ENCODE data around the gene NR0B2.
"Not testable (repeated sequence)": the region's sequence is repeated elsewhere in the genome, so short reads cannot be mapped to it uniquely, and the experiment has no call there.

The NR0B2 gene

DNA sequence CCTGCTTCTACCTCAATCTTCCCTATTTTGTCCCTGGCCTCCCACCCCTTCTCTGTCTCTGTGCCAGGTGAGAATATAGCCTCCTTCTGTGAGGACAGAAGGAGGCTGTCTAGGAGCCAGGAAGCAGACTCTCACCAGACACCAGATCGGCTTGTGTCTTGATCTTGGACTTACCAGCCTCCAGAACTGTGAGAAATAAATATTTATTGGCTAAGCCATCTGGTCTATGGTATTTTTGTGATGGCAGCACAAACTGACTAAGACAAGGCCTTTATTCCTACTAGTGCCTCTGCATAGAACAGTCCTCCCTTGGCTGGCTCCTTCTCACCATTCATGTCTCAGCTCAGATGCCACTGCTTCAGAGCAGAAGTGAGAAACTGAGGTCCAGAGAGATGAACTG is 25.5 kb downstream of the NR0B2 start:
- no peak for DNase-seq (ENCODE audit: low spot score)

DNA sequence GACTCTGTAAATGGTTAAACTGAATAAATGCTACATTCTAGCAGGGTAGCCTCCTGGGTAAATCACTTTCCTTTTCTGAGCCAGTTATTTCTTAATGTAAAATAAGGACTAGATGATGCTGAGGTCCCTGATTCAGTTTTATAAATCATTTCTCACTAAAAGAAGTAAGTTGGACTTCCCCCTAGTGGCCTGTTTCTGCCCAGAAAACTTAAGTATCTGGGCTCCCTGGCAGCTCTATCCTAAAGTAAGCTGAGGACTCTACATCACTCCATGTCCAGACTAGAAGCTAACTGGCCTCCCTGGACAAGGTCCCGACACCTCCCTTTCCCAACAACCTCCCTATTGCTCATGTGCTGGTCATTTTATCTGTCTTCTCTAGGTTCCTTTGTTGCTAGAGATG is 26.6 kb downstream of the NR0B2 start:
- DNase-seq (ENCODE audit: low spot score) = peak; percentile 38

DNA sequence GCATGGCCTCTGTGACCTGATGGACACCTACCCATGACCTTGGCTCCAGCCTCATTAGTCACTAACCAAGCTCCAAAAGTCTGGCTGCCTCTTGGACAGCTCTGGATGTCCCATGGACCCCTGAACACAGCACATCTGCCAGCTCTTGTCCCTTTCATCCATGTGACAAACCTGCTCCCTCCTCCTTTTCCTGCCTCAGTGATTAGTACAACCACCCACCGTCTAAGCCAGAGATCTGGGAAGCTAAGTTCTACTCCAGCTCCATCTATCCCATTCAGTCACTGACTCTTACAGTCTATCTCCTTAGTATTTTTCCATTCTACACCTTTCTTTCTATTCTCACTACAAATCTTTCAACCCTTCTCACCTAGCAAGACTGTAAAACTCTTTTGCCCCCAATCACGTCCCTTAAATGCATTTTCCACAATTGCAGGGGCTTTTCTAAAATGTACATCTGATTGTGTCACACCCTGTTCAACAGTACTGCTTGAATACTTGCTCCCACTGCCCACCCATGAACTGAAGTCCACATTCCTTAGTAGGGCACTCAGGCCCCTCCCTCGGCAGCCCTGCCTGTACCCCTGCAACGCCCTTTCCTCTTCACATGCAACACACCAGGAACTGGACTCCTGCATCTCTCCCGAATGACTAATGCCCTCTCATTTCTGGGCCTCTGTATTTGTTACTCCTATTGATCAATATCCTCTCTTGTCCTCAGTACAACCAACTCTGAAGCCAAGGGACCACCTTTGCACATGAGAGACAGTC is 30.9 kb downstream of the NR0B2 start:
- no peak for DNase-seq (ENCODE audit: low spot score)

DNA sequence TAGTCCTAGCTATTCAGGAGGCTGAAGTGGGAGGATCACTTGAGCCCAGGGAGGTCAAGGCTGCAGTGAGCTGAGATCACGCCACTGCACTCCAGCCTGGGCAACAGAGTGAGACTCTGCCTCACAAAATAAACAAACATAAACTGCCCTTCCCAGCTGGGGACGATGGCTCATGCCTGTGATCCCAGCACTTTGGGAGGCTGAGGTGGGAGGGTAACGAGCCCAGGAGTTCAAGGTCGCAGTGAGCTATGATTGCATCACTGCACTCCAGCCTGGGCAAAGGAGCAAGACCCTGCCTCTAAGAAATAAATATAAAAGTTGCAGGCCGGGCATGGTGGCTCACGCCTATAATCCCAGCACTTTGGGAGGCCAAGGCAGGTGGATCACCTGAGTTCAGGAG is 32.2 kb downstream of the NR0B2 start:
- DNase-seq (ENCODE audit: low spot score) = not testable (repeated sequence)

DNA sequence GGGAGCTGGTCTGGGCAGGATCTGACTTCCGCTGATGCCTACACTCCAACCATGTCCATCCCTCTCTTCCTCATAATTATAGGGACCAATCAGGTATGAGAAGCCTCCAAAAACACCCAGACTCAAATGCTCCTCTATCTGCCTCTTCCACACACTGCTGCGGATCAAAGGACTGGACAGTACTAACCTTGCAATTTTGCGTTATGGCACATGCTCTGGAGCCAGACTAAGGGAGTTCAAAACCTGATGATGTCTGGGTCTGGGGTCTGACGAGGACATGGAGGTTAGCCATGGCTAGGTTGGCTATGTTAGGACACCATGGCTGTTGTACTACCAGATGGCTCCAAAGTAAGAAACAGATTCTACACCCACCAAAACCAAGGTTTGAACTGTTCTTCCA is 34.0 kb downstream of the NR0B2 start:
- DNase-seq (ENCODE audit: low spot score) = no peak

DNA sequence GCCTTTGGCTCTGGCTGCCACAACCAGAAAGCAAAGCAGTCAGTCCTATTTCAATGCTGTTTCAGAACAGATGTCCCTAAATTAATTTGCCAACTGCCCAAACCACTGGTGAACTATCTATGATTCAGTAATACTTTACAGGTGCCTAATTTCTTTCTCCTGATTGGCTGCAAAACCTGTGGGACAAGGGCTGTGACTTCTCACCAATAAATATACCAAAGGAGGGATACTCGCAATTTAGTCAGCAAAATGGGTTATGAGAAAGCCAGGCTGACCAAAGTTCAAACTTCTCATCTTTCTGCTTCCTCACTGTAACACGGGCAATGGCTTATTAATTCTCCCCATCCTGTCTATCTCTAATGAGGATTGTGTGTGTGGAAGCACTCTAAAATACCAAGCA is 36.4 kb downstream of the NR0B2 start:
- no peak for DNase-seq (ENCODE audit: low spot score)

DNA sequence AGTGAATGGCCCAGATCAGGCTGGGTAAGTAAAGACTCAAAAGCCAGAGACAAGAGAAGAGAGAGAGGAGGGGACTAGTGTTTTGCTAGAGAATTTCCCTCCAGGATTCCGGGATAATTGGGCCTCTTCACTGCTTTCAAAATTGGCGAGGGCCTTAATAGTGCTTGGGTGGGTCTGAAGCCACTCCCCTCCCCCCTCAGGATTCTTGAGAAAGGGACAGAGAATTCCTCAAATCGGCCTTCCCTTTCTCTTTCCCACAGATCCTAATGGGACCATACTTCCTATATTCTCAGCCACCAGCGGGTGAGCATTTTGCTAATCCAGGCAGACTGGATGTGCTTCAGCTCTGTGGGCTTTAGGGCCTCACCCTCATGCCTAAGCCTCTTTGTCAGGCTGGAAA is 38.9 kb downstream of the NR0B2 start:
- DNase-seq (ENCODE audit: low spot score) = no peak

DNA sequence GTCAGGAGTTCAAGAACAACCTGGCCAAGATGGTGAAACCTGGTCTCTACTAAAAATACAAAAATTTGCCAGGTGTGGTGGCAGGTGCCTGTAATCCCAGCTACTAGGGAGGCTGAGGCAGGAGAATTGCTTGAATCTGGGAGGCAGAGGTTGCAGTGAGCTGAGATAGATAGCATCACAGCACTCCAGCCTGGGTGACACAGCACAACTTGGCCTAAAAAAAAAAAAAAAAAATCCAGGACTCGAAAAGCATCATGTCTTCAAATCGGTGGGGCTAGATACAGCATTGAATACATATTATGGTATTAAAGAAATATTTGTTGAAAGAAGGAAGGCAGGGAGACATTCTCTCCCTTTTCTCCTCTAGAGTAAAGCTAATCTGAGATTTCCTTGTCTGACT is 40.7 kb downstream of the NR0B2 start:
- not testable (repeated sequence) for DNase-seq (ENCODE audit: low spot score)

DNA sequence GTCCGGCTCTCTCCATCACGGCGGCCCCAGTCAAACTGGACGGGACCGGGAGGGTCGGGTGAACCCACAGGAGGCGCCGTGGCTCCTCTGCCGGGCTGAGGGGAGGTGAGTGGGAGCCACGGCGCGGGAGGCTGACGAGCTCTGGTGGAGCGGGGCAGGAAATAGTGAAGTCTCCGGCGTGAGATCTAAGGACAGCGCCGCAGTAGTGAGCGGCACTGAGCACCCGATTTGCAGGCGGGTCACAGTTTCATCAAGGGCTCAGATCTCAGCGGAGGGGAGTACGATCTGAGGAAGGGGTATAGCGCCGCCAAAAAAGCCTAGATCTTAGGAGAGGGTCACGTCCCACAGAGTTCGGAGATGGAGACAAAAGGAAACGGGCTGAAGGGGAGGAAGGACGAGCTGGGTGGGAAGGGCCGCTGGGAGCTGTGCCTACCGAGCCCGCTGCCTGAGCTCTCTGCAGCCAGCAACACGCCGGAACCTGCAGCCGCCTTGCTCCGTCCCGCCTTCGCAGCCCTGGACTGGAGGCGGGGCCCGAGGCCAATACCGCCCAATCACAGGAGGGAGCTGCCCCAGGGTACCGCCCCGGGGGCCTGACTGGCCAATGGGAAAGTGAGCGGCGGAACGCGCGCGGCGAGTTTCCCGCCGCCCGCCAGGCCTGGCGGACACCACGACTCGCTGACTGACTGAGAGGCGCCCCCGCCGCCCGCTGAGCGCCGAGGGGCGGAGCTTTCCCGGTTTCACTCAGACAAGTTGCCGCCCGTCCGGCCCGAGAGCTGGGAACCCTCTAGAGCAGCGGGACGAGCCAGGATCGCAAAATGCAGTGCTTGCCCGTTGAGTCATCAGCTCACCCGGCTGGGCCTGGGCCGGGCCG is 48.9 kb downstream of the NR0B2 start:
- peak; percentile 94 for DNase-seq (ENCODE audit: low spot score)

DNA sequence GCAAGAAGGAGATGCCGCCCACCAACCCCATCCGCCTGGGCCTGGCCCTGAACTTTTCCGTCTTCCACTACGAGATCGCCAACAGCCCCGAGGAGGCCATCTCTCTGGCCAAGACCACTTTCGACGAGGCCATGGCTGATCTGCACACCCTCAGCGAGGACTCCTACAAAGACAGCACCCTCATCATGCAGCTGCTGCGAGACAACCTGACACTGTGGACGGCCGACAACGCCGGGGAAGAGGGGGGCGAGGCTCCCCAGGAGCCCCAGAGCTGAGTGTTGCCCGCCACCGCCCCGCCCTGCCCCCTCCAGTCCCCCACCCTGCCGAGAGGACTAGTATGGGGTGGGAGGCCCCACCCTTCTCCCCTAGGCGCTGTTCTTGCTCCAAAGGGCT is 50.1 kb downstream of the NR0B2 start:
- DNase-seq (ENCODE audit: low spot score) = no peak

DNA sequence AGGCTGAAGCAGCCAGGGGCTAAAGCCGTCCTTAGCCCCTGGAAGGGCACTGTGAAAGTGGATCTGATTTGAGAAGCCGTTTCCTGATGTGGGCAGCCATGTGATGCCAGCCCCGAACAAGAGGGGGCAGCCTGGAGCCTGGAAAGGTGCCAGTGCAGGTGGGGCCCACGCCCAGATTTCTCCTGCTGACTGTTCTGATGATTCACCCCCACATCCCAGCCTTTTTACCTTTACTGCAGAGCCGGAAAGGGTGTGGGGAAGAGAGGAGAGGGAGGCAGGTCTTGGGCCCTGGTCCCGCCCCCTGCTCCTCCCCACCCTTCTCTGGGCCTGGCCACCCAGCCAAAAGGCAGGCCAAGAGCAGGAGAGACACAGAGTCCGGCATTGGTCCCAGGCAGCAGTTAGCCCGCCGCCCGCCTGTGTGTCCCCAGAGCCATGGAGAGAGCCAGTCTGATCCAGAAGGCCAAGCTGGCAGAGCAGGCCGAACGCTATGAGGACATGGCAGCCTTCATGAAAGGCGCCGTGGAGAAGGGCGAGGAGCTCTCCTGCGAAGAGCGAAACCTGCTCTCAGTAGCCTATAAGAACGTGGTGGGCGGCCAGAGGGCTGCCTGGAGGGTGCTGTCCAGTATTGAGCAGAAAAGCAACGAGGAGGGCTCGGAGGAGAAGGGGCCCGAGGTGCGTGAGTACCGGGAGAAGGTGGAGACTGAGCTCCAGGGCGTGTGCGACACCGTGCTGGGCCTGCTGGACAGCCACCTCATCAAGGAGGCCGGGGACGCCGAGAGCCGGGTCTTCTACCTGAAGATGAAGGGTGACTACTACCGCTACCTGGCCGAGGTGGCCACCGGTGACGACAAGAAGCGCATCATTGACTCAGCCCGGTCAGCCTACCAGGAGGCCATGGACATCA is 50.7 kb downstream of the NR0B2 start, which contains the start of gene SFN:
Gene SFN (plus strand): TSS at position 369 of the 904 bp plus-strand sequence. CDS start 64 bp downstream, at position 433.
- DNase-seq (ENCODE audit: low spot score) = peak; percentile 37

DNA sequence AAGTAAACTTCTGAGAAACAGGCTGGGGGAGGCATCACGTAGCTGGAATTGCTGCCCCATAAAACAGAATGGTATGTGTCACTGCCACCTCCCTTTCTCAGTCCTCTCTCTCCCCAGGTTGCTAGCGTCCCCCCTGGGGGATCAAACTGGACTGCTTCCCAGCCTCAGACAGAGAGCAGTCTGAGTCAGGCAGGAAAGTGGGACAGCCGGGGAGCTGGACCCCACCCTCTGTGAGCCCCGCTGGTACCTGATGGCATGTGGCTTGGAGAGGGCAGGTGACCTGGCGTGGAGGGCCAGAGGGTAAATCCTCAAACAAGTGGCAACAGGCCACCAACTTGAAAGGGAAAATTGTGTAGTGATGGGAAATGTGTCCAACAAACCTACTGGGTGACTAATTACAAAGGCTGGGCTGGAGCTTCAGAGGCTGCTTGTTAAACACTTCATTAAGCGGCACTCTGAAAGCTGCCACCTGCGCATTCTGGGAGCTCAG is 51.8 kb downstream of the NR0B2 start:
- DNase-seq (ENCODE audit: low spot score) = no peak
